Measurements from ENCODE around the gene PF4V1. TPM values are rescaled to one million over a fixed set of nuclear protein-coding genes. Genes with fewer than 3 reads are reported as not detected.

Gene PF4V1
- total and polyA plus RNA-seq, 4 donors, result 0.38 TPM; not detected in 3

DNA sequence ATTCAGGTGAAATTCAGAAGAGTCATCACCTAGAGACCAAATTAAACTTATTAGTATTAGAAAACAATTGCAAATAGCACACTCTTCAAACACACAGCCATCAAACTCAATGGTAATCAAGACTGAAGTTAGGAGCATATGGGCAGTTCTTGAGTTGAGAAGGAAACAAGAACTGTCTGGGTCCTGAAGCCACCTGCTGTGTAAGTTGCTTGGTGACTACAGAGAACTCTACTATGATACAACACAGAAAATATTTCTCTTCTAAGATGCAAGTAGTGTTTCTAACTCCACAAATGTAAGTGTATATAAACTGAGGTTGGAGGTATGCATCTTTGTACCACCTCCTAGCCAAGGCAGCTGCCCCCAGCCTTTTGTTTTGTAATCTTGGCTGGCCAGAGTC lies 325 bp upstream of the PF4V1 start:
- ATAC-seq (ENCODE audit: insufficient read depth, low FRiP score) (no peak), DNase-seq (no peak)
- TF ChIP-seq, protein P1, sequence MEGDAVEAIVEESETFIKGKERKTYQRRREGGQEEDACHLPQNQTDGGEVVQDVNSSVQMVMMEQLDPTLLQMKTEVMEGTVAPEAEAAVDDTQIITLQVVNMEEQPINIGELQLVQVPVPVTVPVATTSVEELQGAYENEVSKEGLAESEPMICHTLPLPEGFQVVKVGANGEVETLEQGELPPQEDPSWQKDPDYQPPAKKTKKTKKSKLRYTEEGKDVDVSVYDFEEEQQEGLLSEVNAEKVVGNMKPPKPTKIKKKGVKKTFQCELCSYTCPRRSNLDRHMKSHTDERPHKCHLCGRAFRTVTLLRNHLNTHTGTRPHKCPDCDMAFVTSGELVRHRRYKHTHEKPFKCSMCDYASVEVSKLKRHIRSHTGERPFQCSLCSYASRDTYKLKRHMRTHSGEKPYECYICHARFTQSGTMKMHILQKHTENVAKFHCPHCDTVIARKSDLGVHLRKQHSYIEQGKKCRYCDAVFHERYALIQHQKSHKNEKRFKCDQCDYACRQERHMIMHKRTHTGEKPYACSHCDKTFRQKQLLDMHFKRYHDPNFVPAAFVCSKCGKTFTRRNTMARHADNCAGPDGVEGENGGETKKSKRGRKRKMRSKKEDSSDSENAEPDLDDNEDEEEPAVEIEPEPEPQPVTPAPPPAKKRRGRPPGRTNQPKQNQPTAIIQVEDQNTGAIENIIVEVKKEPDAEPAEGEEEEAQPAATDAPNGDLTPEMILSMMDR (IDR thresholded peaks at IDR 0.05; ENCODE audit: control extremely low read depth, extremely low read depth), result no peak
- H3K9me3 ChIP-seq (ENCODE audit: control insufficient read depth in 4 of 4, insufficient read depth in 3 of 4, low read length in 3 of 4), result no peaks in the 10 kb centered on the region
- H3K27me3 ChIP-seq (ENCODE audit: control insufficient read depth in 3 of 3, insufficient read depth in 3 of 3, low read length in 2 of 3), result peaks cover 0 to 13% (median 0%) of the 10 kb centered on the region in 3 donors
- no peaks in the 10 kb centered on the region for H3K36me3 ChIP-seq (ENCODE audit: control insufficient read depth in 4 of 4, insufficient read depth in 4 of 4, low read length in 4 of 4)
- H3K4me1 ChIP-seq (ENCODE audit: control insufficient read depth in 5 of 5, insufficient read depth in 5 of 5, low read length in 5 of 5), result no peaks in the 10 kb centered on the region
- no peak overlapping the region for H3K27ac ChIP-seq (ENCODE audit: low read depth in 1 of 2, low read length in 1 of 2)
- H3K4me3 ChIP-seq, result no peak overlapping the region
- H3K9ac ChIP-seq (ENCODE audit: insufficient read depth in 1 of 2, low read length in 2 of 2), result no peak overlapping the region

DNA sequence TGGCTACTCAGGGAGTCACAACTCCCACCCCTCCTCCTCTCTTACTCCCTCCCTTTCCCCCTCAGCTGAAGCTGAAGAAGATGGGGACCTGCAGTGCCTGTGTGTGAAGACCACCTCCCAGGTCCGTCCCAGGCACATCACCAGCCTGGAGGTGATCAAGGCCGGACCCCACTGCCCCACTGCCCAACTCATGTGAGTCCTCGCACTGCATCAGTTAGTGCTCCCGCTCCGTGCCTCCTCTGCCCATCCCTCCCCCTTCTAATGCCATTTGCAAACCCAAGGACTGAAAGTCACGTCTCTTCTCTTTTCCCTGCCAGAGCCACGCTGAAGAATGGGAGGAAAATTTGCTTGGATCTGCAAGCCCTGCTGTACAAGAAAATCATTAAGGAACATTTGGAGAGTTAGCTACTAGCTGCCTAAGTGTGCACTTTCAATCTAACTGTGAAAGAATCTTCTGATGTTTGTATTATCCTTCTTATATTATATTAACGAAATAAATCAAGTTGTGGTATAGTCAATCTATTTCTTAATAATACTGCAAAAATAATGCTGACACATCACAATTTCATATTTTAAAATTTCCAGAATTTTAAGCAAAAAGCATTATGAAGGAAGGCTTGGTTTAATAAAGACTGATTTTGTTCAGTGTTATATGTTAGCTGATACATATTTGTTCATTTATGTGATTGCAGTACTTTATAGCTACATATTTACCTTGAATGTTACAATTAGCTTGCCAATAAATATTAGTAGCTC lies 800 bp downstream of the PF4V1 start:
- Histone ChIP-seq H3K4me1 (ENCODE audit: control insufficient read depth in 5 of 5, insufficient read depth in 5 of 5, low read length in 5 of 5) (no peaks in the 10 kb centered on the region), H3K9ac (ENCODE audit: insufficient read depth in 1 of 2, low read length in 2 of 2) (no peak overlapping the region), H3K4me3 (no peak overlapping the region), H3K36me3 (ENCODE audit: control insufficient read depth in 4 of 4, insufficient read depth in 4 of 4, low read length in 4 of 4) (no peaks in the 10 kb centered on the region), H3K9me3 (ENCODE audit: control insufficient read depth in 4 of 4, insufficient read depth in 3 of 4, low read length in 3 of 4) (no peaks in the 10 kb centered on the region), H3K27me3 (ENCODE audit: control insufficient read depth in 3 of 3, insufficient read depth in 3 of 3, low read length in 2 of 3) (peaks cover 0 to 13% (median 0%) of the 10 kb centered on the region in 3 donors), H3K27ac (ENCODE audit: low read depth in 1 of 2, low read length in 1 of 2) (no peak overlapping the region)
- DNase-seq (no peak), ATAC-seq (ENCODE audit: insufficient read depth, low FRiP score) (no peak)
- TF ChIP-seq, protein P1 (IDR thresholded peaks at IDR 0.05; ENCODE audit: control extremely low read depth, extremely low read depth), result no peak
- 54% methylated on average over 8 of the region's 8 CpGs for WGBS, 2 donors

DNA sequence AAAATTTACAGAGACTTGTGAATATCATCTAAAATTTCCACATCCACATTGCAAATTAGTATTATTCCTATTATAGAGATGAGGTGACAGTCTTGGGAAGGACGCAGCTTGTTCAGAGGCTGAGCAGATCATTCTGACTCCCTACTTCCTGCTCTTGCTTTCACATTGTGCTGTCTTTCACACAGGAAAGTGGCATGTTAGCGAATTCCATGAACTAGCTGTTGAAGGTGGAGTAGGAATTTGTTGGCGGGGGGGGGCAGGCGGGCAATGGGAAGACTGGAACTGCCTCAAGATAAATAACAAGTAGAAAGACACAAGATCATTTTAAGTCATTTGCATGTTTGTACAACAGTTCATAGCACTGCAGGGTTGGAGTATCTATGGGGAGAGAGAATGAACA lies 2.3 kb downstream of the PF4V1 start:
- H3K9ac ChIP-seq (ENCODE audit: insufficient read depth in 1 of 2, low read length in 2 of 2), result no peak overlapping the region
- H3K9me3 ChIP-seq (ENCODE audit: control insufficient read depth in 4 of 4, insufficient read depth in 3 of 4, low read length in 3 of 4), result no peaks in the 10 kb centered on the region
- H3K27ac ChIP-seq (ENCODE audit: low read depth in 1 of 2, low read length in 1 of 2), result no peak overlapping the region
- ATAC-seq (ENCODE audit: insufficient read depth, low FRiP score) (no peak), DNase-seq (no peak)
- no peak overlapping the region for H3K4me3 ChIP-seq
- no peaks in the 10 kb centered on the region for H3K36me3 ChIP-seq (ENCODE audit: control insufficient read depth in 4 of 4, insufficient read depth in 4 of 4, low read length in 4 of 4)
- WGBS, 2 donors, result 54 to 67% methylated on average over 4 of the region's 4 CpGs
- TF ChIP-seq, protein P1 (IDR thresholded peaks at IDR 0.05; ENCODE audit: control extremely low read depth, extremely low read depth), result no peak
- peaks cover 0 to 13% (median 0%) of the 10 kb centered on the region in 3 donors for H3K27me3 ChIP-seq (ENCODE audit: control insufficient read depth in 3 of 3, insufficient read depth in 3 of 3, low read length in 2 of 3)
- peaks cover 0 to 8% (median 0%) of the 10 kb centered on the region in 5 donors for H3K4me1 ChIP-seq (ENCODE audit: control insufficient read depth in 5 of 5, insufficient read depth in 5 of 5, low read length in 5 of 5)

DNA sequence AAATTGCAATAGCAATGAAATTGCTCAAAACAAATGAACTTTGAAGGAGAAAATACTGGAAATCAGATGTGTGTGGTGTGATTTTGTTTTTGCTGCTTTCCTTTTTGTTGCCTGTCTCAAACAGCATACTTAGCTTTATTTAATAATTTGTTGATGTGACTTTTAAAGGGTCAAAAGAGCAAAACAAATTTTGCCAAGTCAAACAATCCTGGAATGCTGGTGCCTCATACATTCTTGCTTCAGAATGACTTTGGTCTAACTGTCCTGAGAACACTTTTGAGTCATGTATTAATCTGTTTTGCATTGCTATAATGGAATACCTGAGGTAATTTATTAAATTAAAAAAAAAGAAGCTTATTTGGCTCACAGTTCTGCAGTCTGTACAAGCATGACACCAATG lies 3.4 kb downstream of the PF4V1 start:
- DNase-seq (no peak), ATAC-seq (ENCODE audit: insufficient read depth, low FRiP score) (no peak)
- TF ChIP-seq, protein P1 (IDR thresholded peaks at IDR 0.05; ENCODE audit: control extremely low read depth, extremely low read depth), result no peak
- H3K4me1 ChIP-seq (ENCODE audit: control insufficient read depth in 5 of 5, insufficient read depth in 5 of 5, low read length in 5 of 5), result peaks cover 0 to 8% (median 0%) of the 10 kb centered on the region in 5 donors
- H3K27me3 ChIP-seq (ENCODE audit: control insufficient read depth in 3 of 3, insufficient read depth in 3 of 3, low read length in 2 of 3), result peaks cover 0 to 13% (median 0%) of the 10 kb centered on the region in 3 donors
- H3K9ac ChIP-seq (ENCODE audit: insufficient read depth in 1 of 2, low read length in 2 of 2), result no peak overlapping the region
- no peaks in the 10 kb centered on the region for H3K36me3 ChIP-seq (ENCODE audit: control insufficient read depth in 4 of 4, insufficient read depth in 4 of 4, low read length in 4 of 4)
- H3K9me3 ChIP-seq (ENCODE audit: control insufficient read depth in 4 of 4, insufficient read depth in 3 of 4, low read length in 3 of 4), result no peaks in the 10 kb centered on the region
- H3K4me3 ChIP-seq, result no peak overlapping the region
- H3K27ac ChIP-seq (ENCODE audit: low read depth in 1 of 2, low read length in 1 of 2), result no peak overlapping the region

All from lung (tissue), 12 donors.